ENCODE results near the gene PRG2. TPM values are rescaled to one million over a fixed set of nuclear protein-coding genes. Genes with fewer than 3 reads are reported as not detected.

PRG2 gene
- polyA plus RNA-seq, 3 donors: 1.1 TPM; not detected in 2

DNA sequence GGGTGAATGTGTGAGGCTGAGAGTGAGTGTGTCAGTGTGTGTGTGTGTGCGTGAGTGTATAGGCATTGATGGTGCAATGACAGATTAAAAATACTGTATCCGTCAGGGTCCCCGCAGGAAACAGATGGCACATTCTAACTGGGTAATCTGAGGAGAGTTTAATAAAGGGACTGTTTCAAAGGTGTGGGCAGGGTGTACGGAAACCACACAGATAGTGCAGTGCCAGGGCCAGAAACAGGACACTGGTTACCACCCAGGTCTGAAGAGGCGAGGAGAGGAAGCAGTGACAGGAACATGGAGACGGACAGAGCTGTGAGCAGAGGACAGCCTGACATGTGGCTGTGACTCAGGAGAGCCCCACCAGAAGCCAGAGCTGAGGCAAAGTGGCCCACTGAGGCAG, 35.8 kb downstream of the PRG2 start:
- Histone ChIP-seq H3K27me3 (ENCODE audit: control insufficient read depth in 2 of 2, insufficient read depth in 2 of 2, low read length in 2 of 2) (no peaks in the 10 kb centered on the region), H3K36me3 (replicated peaks in 1 of 2; ENCODE audit: control insufficient read depth in 1 of 2, insufficient read depth in 2 of 2, low read length in 2 of 2) (no peaks in the 10 kb centered on the region), H2AFZ (ENCODE audit: insufficient read depth, low read depth, low read length, poor library complexity, severe bottlenecking) (peak overlapping the region; percentile 37), H4K20me1 (ENCODE audit: insufficient read depth, low read length) (no peaks in the 10 kb centered on the region), H3K9me3 (replicated peaks in 1 of 2; ENCODE audit: control insufficient read depth in 1 of 2, insufficient read depth in 1 of 2, low read length in 2 of 2) (no peaks in the 10 kb centered on the region), H3K4me3 (replicated peaks in 1 of 3; ENCODE audit: low read depth in 2 of 3, low read length in 3 of 3) (no peak overlapping the region), H3K79me2 (ENCODE audit: insufficient read depth, low read length) (no peaks in the 10 kb centered on the region), H3K4me1 (ENCODE audit: control insufficient read depth in 1 of 2, insufficient read depth in 2 of 2, low read length in 2 of 2) (peaks cover 26 to 29% of the 10 kb centered on the region in 2 donors), H3K27ac (ENCODE audit: low read depth in 1 of 2, low read length in 2 of 2) (peak overlapping the region in 1 of 2 donors; percentile 7), H3K4me2 (replicated peaks; ENCODE audit: extremely low read depth, low read length, poor library complexity, severe bottlenecking) (no peak overlapping the region), H3K9ac (ENCODE audit: insufficient read depth, low read length, poor library complexity, severe bottlenecking) (no peak overlapping the region)
- no peaks in the 10 kb centered on the region for H3K36me3 Mint-ChIP-seq
- TF ChIP-seq, protein P1, sequence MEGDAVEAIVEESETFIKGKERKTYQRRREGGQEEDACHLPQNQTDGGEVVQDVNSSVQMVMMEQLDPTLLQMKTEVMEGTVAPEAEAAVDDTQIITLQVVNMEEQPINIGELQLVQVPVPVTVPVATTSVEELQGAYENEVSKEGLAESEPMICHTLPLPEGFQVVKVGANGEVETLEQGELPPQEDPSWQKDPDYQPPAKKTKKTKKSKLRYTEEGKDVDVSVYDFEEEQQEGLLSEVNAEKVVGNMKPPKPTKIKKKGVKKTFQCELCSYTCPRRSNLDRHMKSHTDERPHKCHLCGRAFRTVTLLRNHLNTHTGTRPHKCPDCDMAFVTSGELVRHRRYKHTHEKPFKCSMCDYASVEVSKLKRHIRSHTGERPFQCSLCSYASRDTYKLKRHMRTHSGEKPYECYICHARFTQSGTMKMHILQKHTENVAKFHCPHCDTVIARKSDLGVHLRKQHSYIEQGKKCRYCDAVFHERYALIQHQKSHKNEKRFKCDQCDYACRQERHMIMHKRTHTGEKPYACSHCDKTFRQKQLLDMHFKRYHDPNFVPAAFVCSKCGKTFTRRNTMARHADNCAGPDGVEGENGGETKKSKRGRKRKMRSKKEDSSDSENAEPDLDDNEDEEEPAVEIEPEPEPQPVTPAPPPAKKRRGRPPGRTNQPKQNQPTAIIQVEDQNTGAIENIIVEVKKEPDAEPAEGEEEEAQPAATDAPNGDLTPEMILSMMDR (IDR thresholded peaks at IDR 0.05): no peak
- H3K27me3 Mint-ChIP-seq (ENCODE audit: low read depth in 3 of 3): peaks cover 0 to 3% (median 2%) of the 10 kb centered on the region in 3 donors
- DNase-seq: peak; percentile 12 to 57 (median 14)
- 3% methylated on average over 6 of the region's 6 CpGs for WGBS (ENCODE audit: insufficient coverage)
- peak overlapping the region in 1 of 2 donors; percentile 62 for H3K4me3 Mint-ChIP-seq
- H3K27ac Mint-ChIP-seq: peak overlapping the region in 2 of 7 donors; percentile 24 to 75
- peaks cover 29% of the 10 kb centered on the region for H3K4me1 Mint-ChIP-seq
- peaks cover 0 to 9% (median 5%) of the 10 kb centered on the region in 7 donors for H3K9me3 Mint-ChIP-seq
- intact Hi-C loops (cut with micrococcal nuclease): loop anchor here in 1 of 2 donors (10.0 kb wide), 1 partner anchor 290 kb away; the partner anchor contains the start of gene YPEL4

DNA sequence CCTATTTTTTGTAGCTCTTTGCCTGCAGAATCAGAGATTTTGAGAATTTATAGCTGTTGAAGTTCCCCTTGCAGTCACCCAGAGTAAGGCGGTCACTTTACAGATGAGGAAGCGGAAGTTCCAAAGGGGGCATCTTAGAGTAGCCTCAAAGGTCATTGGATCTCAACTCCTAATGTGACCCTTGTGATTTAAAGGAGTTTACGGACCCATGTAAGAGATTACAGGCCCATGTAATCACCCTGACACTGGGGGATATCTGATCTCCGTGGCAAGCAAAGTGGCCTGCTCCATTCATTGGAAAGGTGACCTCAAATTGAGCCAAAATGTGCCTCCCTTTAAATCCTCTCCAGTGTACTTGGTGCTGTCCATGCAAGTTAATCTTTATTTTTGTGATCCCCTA, 36.6 kb downstream of the PRG2 start:
- TF ChIP-seq, protein P1 (IDR thresholded peaks at IDR 0.05): no peak
- no peak overlapping the region for H3K4me3 ChIP-seq (replicated peaks in 1 of 3; ENCODE audit: low read depth in 2 of 3, low read length in 3 of 3)
- no peaks in the 10 kb centered on the region for H3K36me3 Mint-ChIP-seq
- no peaks in the 10 kb centered on the region for H3K9me3 ChIP-seq (replicated peaks in 1 of 2; ENCODE audit: control insufficient read depth in 1 of 2, insufficient read depth in 1 of 2, low read length in 2 of 2)
- peaks cover 26 to 29% of the 10 kb centered on the region in 2 donors for H3K4me1 ChIP-seq (ENCODE audit: control insufficient read depth in 1 of 2, insufficient read depth in 2 of 2, low read length in 2 of 2)
- no peak overlapping the region for H3K4me3 Mint-ChIP-seq
- peaks cover 30% of the 10 kb centered on the region for H3K4me1 Mint-ChIP-seq
- no peak overlapping the region for H3K9ac ChIP-seq (ENCODE audit: insufficient read depth, low read length, poor library complexity, severe bottlenecking)
- 94% methylated on average over 2 of the region's 4 CpGs for WGBS (ENCODE audit: insufficient coverage)
- intact Hi-C loops (cut with micrococcal nuclease): loop anchor here in 1 of 2 donors (10.0 kb wide), 1 partner anchor 291 kb away; the partner anchor contains the start of gene YPEL4
- H3K27me3 ChIP-seq (ENCODE audit: control insufficient read depth in 2 of 2, insufficient read depth in 2 of 2, low read length in 2 of 2): no peaks in the 10 kb centered on the region
- no peaks in the 10 kb centered on the region for H4K20me1 ChIP-seq (ENCODE audit: insufficient read depth, low read length)
- H3K27me3 Mint-ChIP-seq (ENCODE audit: low read depth in 3 of 3): peaks cover 0 to 5% (median 2%) of the 10 kb centered on the region in 3 donors
- H3K79me2 ChIP-seq (ENCODE audit: insufficient read depth, low read length): no peaks in the 10 kb centered on the region
- no peaks in the 10 kb centered on the region for H3K36me3 ChIP-seq (replicated peaks in 1 of 2; ENCODE audit: control insufficient read depth in 1 of 2, insufficient read depth in 2 of 2, low read length in 2 of 2)
- no peak overlapping the region for H3K27ac ChIP-seq (ENCODE audit: low read depth in 1 of 2, low read length in 2 of 2)
- no peak overlapping the region for H3K4me2 ChIP-seq (replicated peaks; ENCODE audit: extremely low read depth, low read length, poor library complexity, severe bottlenecking)
- peak overlapping the region; percentile 37 for H2AFZ ChIP-seq (ENCODE audit: insufficient read depth, low read depth, low read length, poor library complexity, severe bottlenecking)
- DNase-seq: peak; percentile 15 to 38 (median 31)
- H3K27ac Mint-ChIP-seq: no peak overlapping the region
- H3K9me3 Mint-ChIP-seq: peaks cover 0 to 9% (median 5%) of the 10 kb centered on the region in 7 donors
